ENCODE data around the gene KLHL6. TPM values are rescaled to one million over a fixed set of nuclear protein-coding genes. Genes with fewer than 3 reads are reported as not detected.

The KLHL6 gene
- total and polyA plus RNA-seq, 2 of the 13 experiments (the other 11 are each of a cell fraction or from before 2014, with no cell fraction given) = not detected

DNA sequence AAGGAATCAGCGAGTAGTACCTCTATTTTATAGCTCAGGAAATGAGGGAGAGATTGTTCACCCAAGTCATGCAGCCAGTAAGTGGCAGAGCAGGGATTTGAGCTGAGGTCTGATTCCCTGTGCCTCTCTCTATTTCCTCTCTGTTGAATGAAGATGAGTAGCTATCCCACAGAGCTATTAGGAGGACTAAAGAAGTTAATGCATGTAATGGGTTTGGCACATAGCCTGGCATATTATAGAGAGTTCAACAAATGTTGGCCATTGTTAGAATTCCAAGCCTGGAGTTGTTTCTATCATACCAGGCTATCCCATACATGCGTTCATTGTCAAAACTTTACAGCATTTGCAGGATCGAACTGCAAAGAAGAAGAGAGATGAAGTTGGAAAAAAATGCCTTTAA lies 21.8 kb upstream of the KLHL6 start (continued):
- TF ChIP-seq GMEB1 (CRISPR knock-in tag; IDR thresholded peaks at IDR 0.05; ENCODE audit: borderline replicate concordance) = no peak
- TF ChIP-seq ZNF557 (CRISPR knock-in tag; IDR thresholded peaks at IDR 0.05) = no peak
- TF ChIP-seq, protein P1, sequence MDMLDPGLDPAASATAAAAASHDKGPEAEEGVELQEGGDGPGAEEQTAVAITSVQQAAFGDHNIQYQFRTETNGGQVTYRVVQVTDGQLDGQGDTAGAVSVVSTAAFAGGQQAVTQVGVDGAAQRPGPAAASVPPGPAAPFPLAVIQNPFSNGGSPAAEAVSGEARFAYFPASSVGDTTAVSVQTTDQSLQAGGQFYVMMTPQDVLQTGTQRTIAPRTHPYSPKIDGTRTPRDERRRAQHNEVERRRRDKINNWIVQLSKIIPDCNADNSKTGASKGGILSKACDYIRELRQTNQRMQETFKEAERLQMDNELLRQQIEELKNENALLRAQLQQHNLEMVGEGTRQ (IDR thresholded peaks at IDR 0.05; ENCODE audit: low read depth, low read length) = no peak
- TF ChIP-seq, protein P1 (CRISPR knock-in tag; IDR thresholded peaks at IDR 0.05; ENCODE audit: borderline replicate concordance) = no peak
- TF ChIP-seq U2AF2 (IDR thresholded peaks at IDR 0.05; ENCODE audit: low read depth, low read length) = no peak
- TF ChIP-seq FOXJ3 (CRISPR knock-in tag; IDR thresholded peaks at IDR 0.05; ENCODE audit: borderline replicate concordance) = no peak

GRCh38 chr3:183576487-183577107 lies 21.1 kb upstream of the KLHL6 start:
- Histone ChIP-seq H3K9ac (ENCODE audit: insufficient read depth, low read depth, low read length) (no peak overlapping the region), H3K4me1 (ENCODE audit: insufficient read depth, low read length) (no peaks in the 10 kb centered on the region), H3K4me3 (replicated peaks in 1 of 3; ENCODE audit: insufficient read depth in 1 of 3, low read depth in 2 of 3, low read length in 3 of 3) (no peak overlapping the region), H3K9me3 (ENCODE audit: low read length) (no peaks in the 10 kb centered on the region), H3K79me2 (ENCODE audit: insufficient read depth, low read length) (no peaks in the 10 kb centered on the region), H3K4me2 (ENCODE audit: low read depth, low read length) (no peak overlapping the region), H3K27me3 (ENCODE audit: control insufficient read depth in 1 of 2, insufficient read depth in 2 of 2, low read length in 2 of 2) (peaks cover 0 to 4% of the 10 kb centered on the region in 2 experiments; a peak in 1 of 5 replicates), H3K36me3 (replicated peaks in 1 of 2; ENCODE audit: control insufficient read depth in 1 of 2, insufficient read depth in 2 of 2, low read length in 2 of 2) (no peaks in the 10 kb centered on the region), H4K20me1 (ENCODE audit: insufficient read depth, low read length) (no peaks in the 10 kb centered on the region), H3K27ac (ENCODE audit: extremely low read length, insufficient read depth, low read length) (no peak overlapping the region), H2AFZ (ENCODE audit: low read length) (no peak overlapping the region)
- DNase-seq (ENCODE audit: low spot score) (no peak), FAIRE-seq (no peak), ATAC-seq (no peak)
- intact Hi-C loops (cut with micrococcal nuclease; ENCODE audit: unreplicated experiment) (no loop called here), in situ Hi-C loops (cut with HindIII; ENCODE audit: extremely low pct_ligation_motif_present, low pct_unique_long_range_greater_than_20kb) (no loop called here)
- TF ChIP-seq, protein P2, sequence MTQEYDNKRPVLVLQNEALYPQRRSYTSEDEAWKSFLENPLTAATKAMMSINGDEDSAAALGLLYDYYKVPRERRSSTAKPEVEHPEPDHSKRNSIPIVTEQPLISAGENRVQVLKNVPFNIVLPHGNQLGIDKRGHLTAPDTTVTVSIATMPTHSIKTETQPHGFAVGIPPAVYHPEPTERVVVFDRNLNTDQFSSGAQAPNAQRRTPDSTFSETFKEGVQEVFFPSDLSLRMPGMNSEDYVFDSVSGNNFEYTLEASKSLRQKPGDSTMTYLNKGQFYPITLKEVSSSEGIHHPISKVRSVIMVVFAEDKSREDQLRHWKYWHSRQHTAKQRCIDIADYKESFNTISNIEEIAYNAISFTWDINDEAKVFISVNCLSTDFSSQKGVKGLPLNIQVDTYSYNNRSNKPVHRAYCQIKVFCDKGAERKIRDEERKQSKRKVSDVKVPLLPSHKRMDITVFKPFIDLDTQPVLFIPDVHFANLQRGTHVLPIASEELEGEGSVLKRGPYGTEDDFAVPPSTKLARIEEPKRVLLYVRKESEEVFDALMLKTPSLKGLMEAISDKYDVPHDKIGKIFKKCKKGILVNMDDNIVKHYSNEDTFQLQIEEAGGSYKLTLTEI (CRISPR knock-in tag; conservative IDR thresholded peaks at IDR 0.05) = no peak
- TF ChIP-seq MTA1 (CRISPR knock-in tag; IDR thresholded peaks at IDR 0.05; ENCODE audit: borderline replicate concordance) = no peak
- TF ChIP-seq GZF1 (CRISPR knock-in tag; IDR thresholded peaks at IDR 0.05) = no peak
- TF ChIP-seq THRA (CRISPR knock-in tag; IDR thresholded peaks at IDR 0.05; ENCODE audit: borderline replicate concordance) = no peak
- TF ChIP-seq HIVEP1 (CRISPR knock-in tag; IDR thresholded peaks at IDR 0.05) = no peak
- TF ChIP-seq RBM39 (IDR thresholded peaks at IDR 0.05; ENCODE audit: low read depth, low read length, poor library complexity, severe bottlenecking) = no peak
- no peak for TF ChIP-seq CENPBD1 (CRISPR knock-in tag; IDR thresholded peaks at IDR 0.05; ENCODE audit: borderline replicate concordance, low read depth)
- POLR2A ChIA-PET = no interaction called here
- CTCF ChIA-PET (ENCODE audit: low intra/inter-chr PET ratio, low total read pairs) = no interaction called here
- WGBS (ENCODE audit: low lambda C conversion rate) = 19% methylated on average over 6 of the region's 6 CpGs
- no TSS peak for BruUV-seq (replicated peaks)

Data from HepG2 (cell line).